ENCODE data around the gene TM6SF1.

Gene TM6SF1

DNA sequence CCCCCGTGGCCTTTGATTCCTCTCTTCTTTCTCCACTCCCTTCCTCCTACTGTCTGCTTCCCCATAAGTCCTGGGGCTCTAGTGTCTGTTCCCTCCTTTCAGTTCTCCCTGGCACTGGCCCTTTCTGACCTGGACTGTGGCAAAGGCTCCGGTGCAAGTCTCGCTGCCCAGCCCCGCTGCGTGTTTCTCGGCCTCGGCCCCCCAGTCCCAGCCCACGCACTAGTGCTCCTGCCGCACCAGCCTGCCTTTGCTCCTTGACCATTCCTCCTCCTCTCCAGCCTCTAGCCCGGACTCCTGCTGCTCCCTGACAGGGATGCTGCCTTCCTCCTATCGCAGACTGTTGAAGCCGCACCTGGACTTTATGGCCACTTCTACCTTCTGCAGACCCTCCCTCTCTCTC lies 2.1 kb downstream of the TM6SF1 start:
- Histone ChIP-seq H2AK5ac (ENCODE audit: low read depth, low read length) (peak overlapping the region; percentile 16), H2BK5ac (ENCODE audit: low read length) (no peak overlapping the region), H3K4me3 (ENCODE audit: low read length in 2 of 2) (no peak overlapping the region), H4K8ac (ENCODE audit: low read depth, low read length) (no peak overlapping the region), H3K23ac (ENCODE audit: low read depth, low read length, poor library complexity) (no peak overlapping the region), H2BK12ac (ENCODE audit: low read length) (no peak overlapping the region), H3K79me1 (ENCODE audit: low read depth, low read length) (peaks cover 2% of the 10 kb centered on the region), H2BK15ac (ENCODE audit: low read length) (no peak overlapping the region), H3K27ac (replicated peaks; ENCODE audit: low read length) (no peak overlapping the region), H3K4me2 (ENCODE audit: insufficient read depth, low read length, poor library complexity, severe bottlenecking) (no peak overlapping the region), H3K36me3 (replicated peaks in 1 of 2; ENCODE audit: control insufficient read depth in 2 of 2, insufficient read depth in 2 of 2, low read length in 2 of 2) (peaks cover 0 to 5% of the 10 kb centered on the region in 2 donors), H3K4ac (ENCODE audit: low read length) (no peak overlapping the region), H3K9ac (ENCODE audit: low read depth, low read length, poor library complexity) (no peak overlapping the region), H3K27me3 (ENCODE audit: control insufficient read depth in 3 of 3, insufficient read depth in 3 of 3, low read depth in 1 of 3, low read length in 3 of 3) (peaks cover 12 to 42% (median 17%) of the 10 kb centered on the region in 3 experiments), H4K91ac (ENCODE audit: low read depth, low read length, poor library complexity) (no peak overlapping the region), H2AFZ (ENCODE audit: low read length) (no peak overlapping the region), H2BK120ac (ENCODE audit: low read depth, low read length) (no peak overlapping the region), H3K14ac (ENCODE audit: low read length) (no peak overlapping the region), H3K18ac (ENCODE audit: low read length) (no peak overlapping the region), H3K4me1 (ENCODE audit: control insufficient read depth in 2 of 2, insufficient read depth in 1 of 2, low read depth in 1 of 2, low read length in 2 of 2) (peaks cover 0 to 3% of the 10 kb centered on the region in 2 donors), H3K9me3 (replicated peaks in 1 of 2; ENCODE audit: control insufficient read depth in 2 of 2, insufficient read depth in 1 of 2, low read depth in 1 of 2, low read length in 2 of 2) (peaks cover 0 to 2% of the 10 kb centered on the region in 2 donors)
- DNase-seq (ENCODE audit: low spot score), result no peak
- no CpG with 5 or more reads among the region's 12 CpGs for WGBS, 2 donors (ENCODE audit: extremely low coverage in 2 of 2, insufficient read length in 2 of 2, insufficient replicate concordance in 1 of 2)

DNA sequence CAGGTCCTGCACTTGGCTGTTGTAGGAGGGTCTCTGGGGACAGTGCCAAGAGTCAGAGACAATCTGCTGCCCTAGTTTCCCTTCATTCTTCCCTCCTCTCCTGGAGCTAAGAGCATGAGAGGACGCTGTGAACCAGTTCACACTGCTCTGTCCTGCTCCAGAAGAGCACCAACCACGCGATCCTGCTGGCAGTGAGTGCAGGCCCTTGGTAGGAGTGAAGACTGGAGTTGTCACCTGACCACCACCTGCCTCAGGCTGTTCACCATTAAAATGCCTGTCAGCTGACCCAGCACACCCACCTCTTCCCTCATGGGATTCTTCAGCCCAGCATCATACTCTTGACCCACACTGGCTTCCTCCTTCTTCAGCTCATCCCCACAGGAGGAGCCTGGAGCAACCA lies 2.9 kb downstream of the TM6SF1 start:
- Histone ChIP-seq H3K36me3 (replicated peaks in 1 of 2; ENCODE audit: control insufficient read depth in 2 of 2, insufficient read depth in 2 of 2, low read length in 2 of 2) (peaks cover under 1 to 11% of the 10 kb centered on the region in 2 donors), H3K4me2 (ENCODE audit: insufficient read depth, low read length, poor library complexity, severe bottlenecking) (no peak overlapping the region), H2BK15ac (ENCODE audit: low read length) (no peak overlapping the region), H4K8ac (ENCODE audit: low read depth, low read length) (no peak overlapping the region), H3K4me3 (ENCODE audit: low read length in 2 of 2) (no peak overlapping the region), H2BK5ac (ENCODE audit: low read length) (no peak overlapping the region), H3K23ac (ENCODE audit: low read depth, low read length, poor library complexity) (no peak overlapping the region), H3K18ac (ENCODE audit: low read length) (no peak overlapping the region), H3K9me3 (replicated peaks in 1 of 2; ENCODE audit: control insufficient read depth in 2 of 2, insufficient read depth in 1 of 2, low read depth in 1 of 2, low read length in 2 of 2) (peaks cover 0 to 2% of the 10 kb centered on the region in 2 donors), H3K27me3 (ENCODE audit: control insufficient read depth in 3 of 3, insufficient read depth in 3 of 3, low read depth in 1 of 3, low read length in 3 of 3) (peaks cover 12 to 42% (median 17%) of the 10 kb centered on the region in 3 experiments), H3K4ac (ENCODE audit: low read length) (no peak overlapping the region), H2AFZ (ENCODE audit: low read length) (no peak overlapping the region), H3K27ac (replicated peaks; ENCODE audit: low read length) (no peak overlapping the region), H3K9ac (ENCODE audit: low read depth, low read length, poor library complexity) (peak overlapping the region; percentile 47), H2BK12ac (ENCODE audit: low read length) (no peak overlapping the region), H3K79me1 (ENCODE audit: low read depth, low read length) (peaks cover 2% of the 10 kb centered on the region), H3K4me1 (ENCODE audit: control insufficient read depth in 2 of 2, insufficient read depth in 1 of 2, low read depth in 1 of 2, low read length in 2 of 2) (peaks cover 0 to 3% of the 10 kb centered on the region in 2 donors), H2AK5ac (ENCODE audit: low read depth, low read length) (no peak overlapping the region), H2BK120ac (ENCODE audit: low read depth, low read length) (no peak overlapping the region), H3K14ac (ENCODE audit: low read length) (peak overlapping the region; percentile 5), H4K91ac (ENCODE audit: low read depth, low read length, poor library complexity) (no peak overlapping the region)
- WGBS, 2 donors (ENCODE audit: extremely low coverage in 2 of 2, insufficient read length in 2 of 2, insufficient replicate concordance in 1 of 2), result no CpG with 5 or more reads among the region's 3 CpGs
- no peak for DNase-seq (ENCODE audit: low spot score)

DNA sequence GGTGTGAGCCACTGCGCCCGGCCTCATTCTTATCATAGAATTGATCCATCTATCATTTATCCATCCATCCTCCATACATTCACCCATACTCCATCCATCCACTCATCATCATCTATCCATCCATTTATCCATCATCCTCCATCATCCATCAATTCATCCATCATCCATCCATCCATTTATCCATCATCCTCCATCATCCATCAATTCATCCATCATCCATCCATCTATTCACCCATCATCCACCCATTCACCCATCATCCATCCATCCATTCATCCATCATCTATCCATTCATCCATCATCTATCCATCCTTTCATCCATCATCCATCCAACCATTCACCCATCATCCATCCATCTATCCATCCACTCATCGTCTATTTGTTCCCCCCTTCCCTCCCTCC lies 3.7 kb downstream of the TM6SF1 start:
- H3K4me3 ChIP-seq (ENCODE audit: low read length in 2 of 2), result no peak overlapping the region
- H3K27ac ChIP-seq (replicated peaks; ENCODE audit: low read length), result no peak overlapping the region
- no peak overlapping the region for H3K23ac ChIP-seq (ENCODE audit: low read depth, low read length, poor library complexity)
- WGBS, 2 donors (ENCODE audit: extremely low coverage in 2 of 2, insufficient read length in 2 of 2, insufficient replicate concordance in 1 of 2), result 100% methylated on average over 1 of the region's 3 CpGs
- no peak overlapping the region for H2AFZ ChIP-seq (ENCODE audit: low read length)
- H3K9me3 ChIP-seq (replicated peaks in 1 of 2; ENCODE audit: control insufficient read depth in 2 of 2, insufficient read depth in 1 of 2, low read depth in 1 of 2, low read length in 2 of 2), result peaks cover 0 to 2% of the 10 kb centered on the region in 2 donors
- H2BK12ac ChIP-seq (ENCODE audit: low read length), result no peak overlapping the region
- no peak overlapping the region for H2BK15ac ChIP-seq (ENCODE audit: low read length)
- H2AK5ac ChIP-seq (ENCODE audit: low read depth, low read length), result no peak overlapping the region
- H4K91ac ChIP-seq (ENCODE audit: low read depth, low read length, poor library complexity), result no peak overlapping the region
- no peak overlapping the region for H3K9ac ChIP-seq (ENCODE audit: low read depth, low read length, poor library complexity)
- H2BK120ac ChIP-seq (ENCODE audit: low read depth, low read length), result no peak overlapping the region
- H2BK5ac ChIP-seq (ENCODE audit: low read length), result no peak overlapping the region
- no peak overlapping the region for H3K14ac ChIP-seq (ENCODE audit: low read length)
- H3K4me1 ChIP-seq (ENCODE audit: control insufficient read depth in 2 of 2, insufficient read depth in 1 of 2, low read depth in 1 of 2, low read length in 2 of 2), result peaks cover 0 to 3% of the 10 kb centered on the region in 2 donors
- peaks cover 2% of the 10 kb centered on the region for H3K79me1 ChIP-seq (ENCODE audit: low read depth, low read length)
- no peak for DNase-seq (ENCODE audit: low spot score)
- no peak overlapping the region for H3K4me2 ChIP-seq (ENCODE audit: insufficient read depth, low read length, poor library complexity, severe bottlenecking)
- H4K8ac ChIP-seq (ENCODE audit: low read depth, low read length), result no peak overlapping the region
- no peak overlapping the region for H3K4ac ChIP-seq (ENCODE audit: low read length)
- no peak overlapping the region for H3K18ac ChIP-seq (ENCODE audit: low read length)
- peaks cover 1 to 14% of the 10 kb centered on the region in 2 donors for H3K36me3 ChIP-seq (replicated peaks in 1 of 2; ENCODE audit: control insufficient read depth in 2 of 2, insufficient read depth in 2 of 2, low read length in 2 of 2)
- peaks cover 12 to 37% (median 17%) of the 10 kb centered on the region in 3 experiments for H3K27me3 ChIP-seq (ENCODE audit: control insufficient read depth in 3 of 3, insufficient read depth in 3 of 3, low read depth in 1 of 3, low read length in 3 of 3)

DNA sequence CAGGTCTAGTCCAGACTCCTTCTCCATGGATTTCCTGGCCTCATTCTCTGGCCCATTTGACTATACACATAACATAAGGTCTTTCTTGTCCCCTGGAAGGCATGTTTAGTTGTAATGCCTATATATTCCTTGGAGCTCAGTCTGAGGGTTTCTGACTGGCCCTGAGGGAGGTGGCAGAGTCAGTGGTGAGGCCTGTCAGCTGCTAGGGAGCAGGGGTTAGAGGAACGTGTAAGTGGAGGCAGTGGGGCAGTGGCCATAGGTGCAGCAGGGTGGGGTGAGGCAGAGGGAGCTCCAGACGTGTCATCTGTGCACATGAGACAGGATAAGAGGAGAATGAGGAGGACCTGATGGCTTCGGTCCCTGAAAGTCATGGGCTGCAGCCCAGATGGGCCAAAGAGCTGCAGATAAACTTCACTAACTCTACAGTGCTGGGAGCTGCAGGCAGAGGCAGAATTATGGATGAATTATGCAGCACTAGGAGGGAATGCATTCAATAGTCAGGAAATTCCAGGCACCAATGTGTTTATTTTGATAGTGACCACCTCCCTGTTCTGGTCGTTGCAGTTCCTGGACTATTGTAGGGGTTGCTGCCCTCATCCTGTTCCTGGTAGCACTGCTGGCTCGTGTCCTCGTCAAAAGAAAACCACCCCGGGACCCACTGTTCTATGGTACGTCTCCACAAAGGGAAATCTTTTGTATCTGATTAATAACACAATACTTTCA lies 4.9 kb downstream of the TM6SF1 start:
- no CpG with 5 or more reads among the region's 8 CpGs for whole genome bisulfite sequencing, 2 donors (ENCODE audit: extremely low coverage in 2 of 2, insufficient read length in 2 of 2, insufficient replicate concordance in 1 of 2)
- Histone ChIP-seq H3K27ac (replicated peaks; ENCODE audit: low read length) (no peak overlapping the region), H3K4me3 (ENCODE audit: low read length in 2 of 2) (peak overlapping the region in 1 of 2 donors; percentile 29), H4K8ac (ENCODE audit: low read depth, low read length) (no peak overlapping the region), H3K4me1 (ENCODE audit: control insufficient read depth in 2 of 2, insufficient read depth in 1 of 2, low read depth in 1 of 2, low read length in 2 of 2) (peaks cover 0 to 3% of the 10 kb centered on the region in 2 donors), H2AFZ (ENCODE audit: low read length) (no peak overlapping the region), H3K4ac (ENCODE audit: low read length) (no peak overlapping the region), H2BK15ac (ENCODE audit: low read length) (no peak overlapping the region), H3K4me2 (ENCODE audit: insufficient read depth, low read length, poor library complexity, severe bottlenecking) (no peak overlapping the region), H2BK5ac (ENCODE audit: low read length) (no peak overlapping the region), H3K23ac (ENCODE audit: low read depth, low read length, poor library complexity) (no peak overlapping the region), H3K9me3 (replicated peaks in 1 of 2; ENCODE audit: control insufficient read depth in 2 of 2, insufficient read depth in 1 of 2, low read depth in 1 of 2, low read length in 2 of 2) (peaks cover 0 to 2% of the 10 kb centered on the region in 2 donors), H3K79me1 (ENCODE audit: low read depth, low read length) (peaks cover 2% of the 10 kb centered on the region), H3K14ac (ENCODE audit: low read length) (no peak overlapping the region), H2BK12ac (ENCODE audit: low read length) (no peak overlapping the region), H3K27me3 (ENCODE audit: control insufficient read depth in 3 of 3, insufficient read depth in 3 of 3, low read depth in 1 of 3, low read length in 3 of 3) (peaks cover 7 to 27% (median 10%) of the 10 kb centered on the region in 3 experiments), H3K18ac (ENCODE audit: low read length) (no peak overlapping the region), H4K91ac (ENCODE audit: low read depth, low read length, poor library complexity) (no peak overlapping the region), H3K36me3 (replicated peaks in 1 of 2; ENCODE audit: control insufficient read depth in 2 of 2, insufficient read depth in 2 of 2, low read length in 2 of 2) (peaks cover 1 to 14% of the 10 kb centered on the region in 2 donors), H2AK5ac (ENCODE audit: low read depth, low read length) (no peak overlapping the region), H3K9ac (ENCODE audit: low read depth, low read length, poor library complexity) (no peak overlapping the region), H2BK120ac (ENCODE audit: low read depth, low read length) (no peak overlapping the region)
- DNase-seq (ENCODE audit: low spot score), result no peak
